ENCODE data around the gene TOP1. TPM values are rescaled to one million over a fixed set of nuclear protein-coding genes. Genes with fewer than 3 reads are reported as not detected.
"Not testable (repeated sequence)": the region's sequence is repeated elsewhere in the genome, so short reads cannot be mapped to it uniquely, and the experiment has no call there.

The TOP1 gene
- total and polyA plus RNA-seq, 3 experiments from 2014 or later, result 15.0 to 103 (median 98.5) TPM

DNA sequence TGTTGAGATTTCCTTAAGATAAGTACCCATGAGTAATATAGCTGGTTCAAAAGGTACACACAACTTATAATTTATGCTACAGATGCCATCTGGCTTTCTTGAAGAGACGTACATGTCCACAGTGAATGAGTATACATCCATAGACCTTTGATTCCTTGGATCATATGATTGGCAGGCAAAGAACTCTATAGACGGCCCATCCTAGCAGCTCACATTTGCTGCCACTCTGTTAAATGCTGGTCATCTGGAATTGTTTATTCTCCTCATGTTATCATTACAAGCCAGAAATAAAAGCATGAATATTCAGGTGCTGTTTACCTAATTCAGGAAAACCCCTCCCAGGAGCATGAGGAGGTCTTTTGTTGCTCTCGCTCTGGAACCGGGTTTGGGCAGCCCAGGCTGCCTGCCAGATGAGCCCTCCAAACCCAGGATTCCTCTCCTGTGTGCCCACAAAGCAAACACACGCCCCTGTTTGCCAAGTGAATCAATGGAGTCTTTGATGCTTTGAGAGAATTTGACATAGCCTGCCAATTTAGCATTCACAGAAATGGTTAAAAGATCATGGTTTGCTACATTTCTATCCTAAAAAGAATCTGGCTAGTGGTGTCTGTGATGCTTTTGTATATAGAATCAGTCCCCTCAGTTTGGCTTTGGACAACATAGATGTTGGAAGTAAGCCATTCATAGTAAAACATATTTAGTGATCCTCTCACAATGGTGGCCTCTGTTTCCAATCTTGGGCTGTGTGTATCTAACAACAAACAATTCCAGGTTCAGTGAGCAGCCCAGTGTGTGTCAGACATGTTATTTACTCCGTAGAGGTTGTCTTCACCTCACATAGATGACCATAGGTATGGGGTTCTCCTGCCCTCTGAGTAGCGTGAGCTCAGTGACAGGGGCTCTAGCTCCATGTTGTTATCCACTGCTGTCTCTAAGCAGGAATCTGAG, 91.3 kb downstream of the TOP1 start:
- Mint-ChIP-seq H3K36me3 (peaks cover 0 to 89% (median 34%) of the 10 kb centered on the region in 3 donors), H3K4me1 (peaks cover 0 to 9% (median 7%) of the 10 kb centered on the region in 3 donors), H3K27ac (peak overlapping the region in 3 of 8 donors; percentile 29 to 58 (median 36)), H3K27me3 (no peaks in the 10 kb centered on the region), H3K9me3 (no peaks in the 10 kb centered on the region), H3K4me3 (no peak overlapping the region)
- Histone ChIP-seq H3K4me3 (ENCODE audit: low read length) (no peak overlapping the region), H3K27me3 (ENCODE audit: insufficient read depth, low read length, poor library complexity, severe bottlenecking) (no peaks in the 10 kb centered on the region), H3K27ac (ENCODE audit: low read depth, low read length) (no peak overlapping the region), H3K4me1 (ENCODE audit: insufficient read depth, low read length) (no peaks in the 10 kb centered on the region), H3K9me3 (ENCODE audit: low read length) (no peaks in the 10 kb centered on the region), H3K36me3 (ENCODE audit: insufficient read depth, low read length) (peaks cover 51% of the 10 kb centered on the region)
- ChIA-PET CTCF (interaction anchor here (0.7 to 2.0 kb wide), 2 partner anchors 16 to 25 kb away, joined by 4 to 6 read pairs; no protein-coding TSS in a partner anchor), POLR2A (no interaction called here)
- no peak for DNase-seq

DNA sequence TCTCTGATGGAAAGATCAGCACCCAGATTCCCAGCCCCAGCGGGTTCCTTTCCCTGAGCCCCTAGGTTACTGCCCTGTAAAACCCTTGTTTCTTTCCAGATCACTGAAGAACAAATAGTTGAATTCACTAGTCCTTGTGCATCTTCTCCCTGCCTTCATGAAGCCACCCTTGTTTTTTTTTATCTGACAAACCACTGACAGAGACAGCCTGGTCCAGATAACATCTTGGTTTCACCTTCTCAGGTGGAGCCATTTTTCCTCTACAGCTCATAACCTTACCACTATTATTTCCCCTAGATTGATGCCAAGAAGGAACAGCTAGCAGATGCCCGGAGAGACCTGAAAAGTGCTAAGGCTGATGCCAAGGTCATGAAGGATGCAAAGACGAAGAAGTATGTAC, 92.8 kb downstream of the TOP1 start:
- Mint-ChIP-seq H3K4me1 (peaks cover 0 to 9% (median 7%) of the 10 kb centered on the region in 3 donors), H3K27ac (peak overlapping the region in 6 of 8 donors; percentile 41 to 94 (median 58)), H3K36me3 (peaks cover 0 to 90% (median 27%) of the 10 kb centered on the region in 3 donors), H3K9me3 (no peaks in the 10 kb centered on the region), H3K27me3 (no peaks in the 10 kb centered on the region), H3K4me3 (no peak overlapping the region)
- H3K36me3 ChIP-seq (ENCODE audit: insufficient read depth, low read length), result peaks cover 35% of the 10 kb centered on the region
- DNase-seq, result no peak
- no peaks in the 10 kb centered on the region for H3K9me3 ChIP-seq (ENCODE audit: low read length)
- ChIA-PET CTCF (interaction anchor here (0.8 to 2.3 kb wide), 5 partner anchors 14 to 159 kb away, joined by 3 to 8 read pairs (median 6); no protein-coding TSS in a partner anchor), POLR2A (no interaction called here)
- no peak overlapping the region for H3K27ac ChIP-seq (ENCODE audit: low read depth, low read length)
- no peaks in the 10 kb centered on the region for H3K27me3 ChIP-seq (ENCODE audit: insufficient read depth, low read length, poor library complexity, severe bottlenecking)
- no peaks in the 10 kb centered on the region for H3K4me1 ChIP-seq (ENCODE audit: insufficient read depth, low read length)
- H3K4me3 ChIP-seq (ENCODE audit: low read length), result no peak overlapping the region

DNA sequence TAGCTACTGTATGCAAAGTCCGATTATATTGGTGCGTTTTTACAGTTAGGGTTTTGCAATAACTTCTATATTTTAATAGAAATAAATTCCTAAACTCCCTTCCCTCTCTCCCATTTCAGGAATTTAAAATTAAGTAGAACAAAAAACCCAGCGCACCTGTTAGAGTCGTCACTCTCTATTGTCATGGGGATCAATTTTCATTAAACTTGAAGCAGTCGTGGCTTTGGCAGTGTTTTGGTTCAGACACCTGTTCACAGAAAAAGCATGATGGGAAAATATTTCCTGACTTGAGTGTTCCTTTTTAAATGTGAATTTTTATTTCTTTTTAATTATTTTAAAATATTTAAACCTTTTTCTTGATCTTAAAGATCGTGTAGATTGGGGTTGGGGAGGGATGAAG, 95.0 kb downstream of the TOP1 start:
- Mint-ChIP-seq H3K4me1 (peaks cover 0 to 9% (median 7%) of the 10 kb centered on the region in 3 donors), H3K27ac (no peak overlapping the region), H3K9me3 (no peaks in the 10 kb centered on the region), H3K36me3 (peaks cover 0 to 78% (median 21%) of the 10 kb centered on the region in 3 donors), H3K4me3 (no peak overlapping the region), H3K27me3 (no peaks in the 10 kb centered on the region)
- Histone ChIP-seq H3K27me3 (ENCODE audit: insufficient read depth, low read length, poor library complexity, severe bottlenecking) (no peaks in the 10 kb centered on the region), H3K36me3 (ENCODE audit: insufficient read depth, low read length) (peaks cover 29% of the 10 kb centered on the region), H3K9me3 (ENCODE audit: low read length) (no peaks in the 10 kb centered on the region), H3K27ac (ENCODE audit: low read depth, low read length) (no peak overlapping the region), H3K4me3 (ENCODE audit: low read length) (no peak overlapping the region), H3K4me1 (ENCODE audit: insufficient read depth, low read length) (no peaks in the 10 kb centered on the region)
- POLR2A ChIA-PET, result no interaction called here
- DNase-seq, result no peak
- CTCF ChIA-PET, result interaction anchor here (2.3 kb wide), 1 partner anchor 12 kb away, joined by 8 read pairs; no protein-coding TSS in a partner anchor

DNA sequence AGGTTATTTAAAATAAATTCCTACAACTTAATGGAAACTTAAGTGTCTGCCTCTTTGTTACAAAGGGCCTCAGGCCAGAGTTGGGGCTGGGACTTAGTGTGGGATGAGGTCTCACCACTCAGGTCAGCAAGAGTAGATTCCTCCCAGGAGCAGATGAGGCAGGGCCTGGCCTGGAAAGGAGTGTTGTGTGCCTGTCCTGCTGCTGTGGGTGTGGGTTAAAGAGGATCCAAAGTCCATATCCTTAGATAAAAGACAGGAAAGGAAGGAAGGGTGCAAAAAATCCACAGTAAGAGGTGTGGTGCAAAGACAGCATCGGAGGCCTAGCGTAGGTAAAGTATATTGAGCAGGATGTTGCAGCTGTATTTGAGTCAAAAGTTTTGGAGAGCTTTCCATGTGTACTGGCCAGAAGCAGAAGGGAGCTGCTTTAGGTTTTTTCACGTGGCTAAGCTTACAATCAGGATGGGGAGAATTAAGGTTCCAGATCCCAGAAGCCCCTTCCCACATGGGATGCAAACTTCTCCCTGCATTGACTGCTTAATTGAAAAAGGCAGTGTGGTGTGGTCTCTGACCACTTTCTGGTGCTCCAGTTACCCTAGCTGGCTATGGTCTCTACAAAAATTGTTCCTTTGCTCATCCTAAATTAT, 96.0 kb downstream of the TOP1 start:
- POLR2A ChIA-PET, result no interaction called here
- no peaks in the 10 kb centered on the region for H3K9me3 ChIP-seq (ENCODE audit: low read length)
- no peaks in the 10 kb centered on the region for H3K4me1 ChIP-seq (ENCODE audit: insufficient read depth, low read length)
- peak overlapping the region in 6 of 8 donors; percentile 42 to 84 (median 70) for H3K27ac Mint-ChIP-seq
- H3K27me3 Mint-ChIP-seq, result no peaks in the 10 kb centered on the region
- H3K27me3 ChIP-seq (ENCODE audit: insufficient read depth, low read length, poor library complexity, severe bottlenecking), result no peaks in the 10 kb centered on the region
- H3K27ac ChIP-seq (ENCODE audit: low read depth, low read length), result no peak overlapping the region
- no peak overlapping the region for H3K4me3 Mint-ChIP-seq
- DNase-seq, result no peak
- H3K9me3 Mint-ChIP-seq, result no peaks in the 10 kb centered on the region
- H3K36me3 Mint-ChIP-seq, result peaks cover 0 to 70% (median 20%) of the 10 kb centered on the region in 3 donors
- H3K4me3 ChIP-seq (ENCODE audit: low read length), result no peak overlapping the region
- peaks cover 28% of the 10 kb centered on the region for H3K36me3 ChIP-seq (ENCODE audit: insufficient read depth, low read length)
- CTCF ChIA-PET, result interaction anchor here (1.1 to 2.6 kb wide), 3 partner anchors 11 to 216 kb away, joined by 3 to 12 read pairs (median 4); partner anchors contain the start of gene LPIN3
- H3K4me1 Mint-ChIP-seq, result peaks cover 0 to 9% (median 7%) of the 10 kb centered on the region in 3 donors

DNA sequence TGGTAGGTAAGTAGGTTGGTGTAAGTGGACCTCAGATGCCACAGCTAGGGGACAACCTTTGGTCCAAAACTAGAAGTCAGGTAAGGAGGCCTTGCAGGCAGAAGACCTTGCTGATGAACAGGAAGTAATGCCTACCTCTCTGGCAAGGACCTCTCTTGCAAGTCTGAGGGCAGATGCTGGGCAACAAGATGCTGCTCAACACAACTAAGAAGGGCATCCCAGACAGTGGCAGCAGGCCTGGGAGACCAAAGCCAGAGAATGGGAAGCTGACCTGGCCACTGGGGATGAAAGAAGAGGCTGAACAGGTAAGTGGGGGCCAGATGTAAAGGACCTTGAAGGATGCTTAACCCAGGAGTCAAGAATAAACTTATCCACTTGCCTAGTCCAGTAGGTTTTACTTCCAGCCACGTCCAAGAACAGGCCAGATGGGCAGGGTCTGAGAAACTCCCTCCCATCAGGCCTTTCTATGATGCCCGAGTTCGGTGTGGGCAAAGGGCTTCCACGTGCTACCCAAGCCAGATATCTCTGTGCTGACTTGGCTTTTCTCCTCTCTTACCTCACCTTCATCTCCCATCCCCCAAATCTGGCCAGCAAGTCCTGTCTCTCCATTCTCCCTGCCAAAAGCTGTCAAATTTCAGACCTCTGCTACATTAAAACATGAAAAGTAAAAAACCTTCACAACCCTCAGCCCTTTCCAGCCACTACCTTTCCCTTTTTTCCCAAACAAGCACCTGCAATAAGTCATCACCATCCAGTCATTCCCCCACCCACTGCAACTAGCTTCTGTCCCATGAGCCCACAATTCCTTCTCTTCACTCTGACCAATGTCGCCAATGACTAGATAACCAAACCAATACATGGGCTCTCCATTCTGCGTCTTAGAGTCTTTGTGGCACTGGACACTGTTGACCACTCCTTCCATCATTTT, 97.2 kb downstream of the TOP1 start:
- no peak for DNase-seq
- H3K27ac Mint-ChIP-seq, result peak overlapping the region; percentile 1 to 59 (median 40)
- no peaks in the 10 kb centered on the region for H3K9me3 Mint-ChIP-seq
- no peak overlapping the region for H3K27ac ChIP-seq (ENCODE audit: low read depth, low read length)
- H3K36me3 Mint-ChIP-seq, result peaks cover 0 to 59% (median 23%) of the 10 kb centered on the region in 3 donors
- no peaks in the 10 kb centered on the region for H3K4me1 ChIP-seq (ENCODE audit: insufficient read depth, low read length)
- no peaks in the 10 kb centered on the region for H3K27me3 Mint-ChIP-seq
- CTCF ChIA-PET, result interaction anchor here (1.1 to 2.6 kb wide), 3 partner anchors 9 to 215 kb away, joined by 3 to 12 read pairs (median 4); partner anchors contain the start of gene LPIN3
- peaks cover 0 to 9% (median 7%) of the 10 kb centered on the region in 3 donors for H3K4me1 Mint-ChIP-seq
- no peak overlapping the region for H3K4me3 Mint-ChIP-seq
- no peaks in the 10 kb centered on the region for H3K9me3 ChIP-seq (ENCODE audit: low read length)
- POLR2A ChIA-PET, result no interaction called here
- H3K4me3 ChIP-seq (ENCODE audit: low read length), result no peak overlapping the region
- H3K27me3 ChIP-seq (ENCODE audit: insufficient read depth, low read length, poor library complexity, severe bottlenecking), result no peaks in the 10 kb centered on the region
- H3K36me3 ChIP-seq (ENCODE audit: insufficient read depth, low read length), result peaks cover 19% of the 10 kb centered on the region

DNA sequence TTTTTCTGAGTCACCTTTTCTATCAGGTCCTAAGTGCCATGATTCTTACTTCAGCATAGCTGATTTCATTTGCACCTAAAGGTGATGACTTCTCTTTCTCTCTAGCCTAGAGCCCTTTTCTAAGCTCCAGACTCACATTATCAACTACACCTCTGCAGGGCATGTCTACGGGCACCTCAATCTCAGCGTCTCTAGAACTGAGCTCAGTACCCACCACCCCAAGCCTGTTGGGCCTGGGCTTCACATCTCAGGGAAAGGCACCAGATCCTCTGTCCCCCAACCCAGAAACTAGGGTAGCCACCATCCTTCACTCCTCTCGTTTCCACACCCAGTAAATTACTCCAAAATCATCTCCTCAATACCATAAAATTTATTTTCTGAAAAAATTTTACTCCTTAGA, 98.1 kb downstream of the TOP1 start:
- peaks cover 2 to 49% (median 22%) of the 10 kb centered on the region in 3 donors for H3K36me3 Mint-ChIP-seq
- POLR2A ChIA-PET, result no interaction called here

DNA sequence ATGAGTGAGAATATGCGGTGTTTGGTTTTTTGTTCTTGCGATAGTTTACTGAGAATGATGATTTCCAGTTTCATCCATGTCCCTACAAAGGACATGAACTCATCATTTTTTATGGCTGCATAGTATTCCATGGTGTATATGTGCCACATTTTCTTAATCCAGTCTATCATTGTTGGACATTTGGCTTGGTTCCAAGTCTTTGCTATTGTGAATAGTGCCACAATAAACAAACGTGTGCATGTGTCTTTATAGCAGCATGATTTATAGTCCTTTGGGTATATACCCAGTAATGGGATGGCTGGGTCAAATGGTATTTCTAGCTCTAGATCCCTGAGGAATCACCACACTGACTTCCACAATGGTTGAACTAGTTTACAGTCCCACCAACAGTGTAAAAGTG, 99.7 kb downstream of the TOP1 start:
- DNase-seq; CTCF ChIA-PET; H3K27me3 Mint-ChIP-seq; H3K27me3 ChIP-seq (ENCODE audit: insufficient read depth, low read length, poor library complexity, severe bottlenecking); H3K4me1 Mint-ChIP-seq; H3K9me3 ChIP-seq (ENCODE audit: low read length); H3K9me3 Mint-ChIP-seq; H3K27ac Mint-ChIP-seq; H3K4me1 ChIP-seq (ENCODE audit: insufficient read depth, low read length); POLR2A ChIA-PET; H3K4me3 Mint-ChIP-seq; H3K27ac ChIP-seq (ENCODE audit: low read depth, low read length); H3K4me3 ChIP-seq (ENCODE audit: low read length); H3K36me3 ChIP-seq (ENCODE audit: insufficient read depth, low read length): not testable (repeated sequence)
- H3K36me3 Mint-ChIP-seq, result peaks cover 4 to 37% (median 18%) of the 10 kb centered on the region in 3 donors

More for the DNA sequence above, 98.1 kb downstream of the TOP1 start:
- H3K4me1 ChIP-seq (ENCODE audit: insufficient read depth, low read length), result no peaks in the 10 kb centered on the region
- H3K9me3 ChIP-seq (ENCODE audit: low read length), result no peaks in the 10 kb centered on the region
- H3K27ac ChIP-seq (ENCODE audit: low read depth, low read length), result no peak overlapping the region
- H3K4me3 Mint-ChIP-seq, result no peak overlapping the region
- no peaks in the 10 kb centered on the region for H3K9me3 Mint-ChIP-seq
- peak overlapping the region in 4 of 8 donors; percentile 1 to 72 (median 36) for H3K27ac Mint-ChIP-seq
- CTCF ChIA-PET, result interaction anchor here (2.6 kb wide), 1 partner anchor 8 kb away, joined by 12 read pairs; no protein-coding TSS in a partner anchor
- no peaks in the 10 kb centered on the region for H3K27me3 Mint-ChIP-seq
- H3K27me3 ChIP-seq (ENCODE audit: insufficient read depth, low read length, poor library complexity, severe bottlenecking), result no peaks in the 10 kb centered on the region
- DNase-seq, result no peak
- H3K4me1 Mint-ChIP-seq, result peaks cover 0 to under 1% (median 0%) of the 10 kb centered on the region in 3 donors
- H3K36me3 ChIP-seq (ENCODE audit: insufficient read depth, low read length), result peaks cover 13% of the 10 kb centered on the region
- no peak overlapping the region for H3K4me3 ChIP-seq (ENCODE audit: low read length)

Data from CD8-positive, alpha-beta memory T cell (primary cell).